GM12878 (cell line): ENCODE data around the gene COL19A1. TPM values are rescaled to one million over a fixed set of nuclear protein-coding genes. Genes with fewer than 3 reads are reported as not detected.

Experiments
- ATAC-seq: fragments of 200-7000 bp; cut with Tn5 transposase; 3 replicates; pipeline ENCODE4 v1.9.1; 2020; ENCODE audit warnings: mild to moderate bottlenecking, moderate library complexity
- BruUV-seq: library from RNA; stranded (reverse); fragments of 400-500 nt; replicated peaks from 2 replicates; lab custom pipeline; 2021; lab: Mats Ljungman, UMichigan
- CTCF ChIA-PET: fragments of 300-600 bp; sonication (Branson Sonifier 250); formaldehyde crosslinking; extraction: SDS; loops from one replicate; lab custom pipeline; 2021; ENCODE audit warnings: inconsistent platforms; lab: Yijun Ruan, JAX
- POLR2A ChIA-PET: fragments of 350-600 bp; formaldehyde crosslinking; extraction: SDS; loops from one replicate; lab custom pipeline; 2021; ENCODE audit warnings: inconsistent platforms; lab: Charles Lee
- RAD21 ChIA-PET: fragments of 300-600 bp; sonication (Branson Sonifier 250); formaldehyde crosslinking; loops from one replicate; lab custom pipeline; 2023; ENCODE audit warnings: antibody characterized with exemption; ENCODE audit not compliant: unreplicated experiment; lab: Charles Lee
- SMC1A ChIA-PET: fragments of 300-600 bp; sonication (Branson Sonifier 250); formaldehyde crosslinking; loops from one replicate; lab custom pipeline; 2023; ENCODE audit not compliant: unreplicated experiment, uncharacterized antibody; lab: Charles Lee
- DNase-seq: peaks from one replicate; pipeline ENCODE4 v3.0.0-alpha.2; 2011; ENCODE audit warnings: low read depth, low spot score
- FAIRE-seq: peaks from 3 replicates; lab custom pipeline; 2011; peaks lifted over from hg19 to GRCh38; lab: Jason Lieb, UNC
- H2AFZ ChIP-seq: 2 replicates; pipeline ENCODE4 v1.6.0; 2011; ENCODE audit warnings: low read depth, low read length, control low read depth; ENCODE audit not compliant: control insufficient read depth
- H3K27ac ChIP-seq: 2 replicates; pipeline ENCODE4 v1.5.1; 2011; ENCODE audit warnings: control low read depth; ENCODE audit not compliant: control insufficient read depth, insufficient read depth
- H3K27me3 ChIP-seq, 2 experiments: replicated peaks in 1 of 2; 2 replicates each; pipeline versions ENCODE4 v1.6.0 to v1.6.1; 2011; ENCODE audit warnings: low read length in 1 of 2; ENCODE audit not compliant: control insufficient read depth in 2 of 2, insufficient read depth in 2 of 2
- H3K36me3 ChIP-seq, 2 experiments: 2 replicates each; pipeline ENCODE4 v1.5.1; 2011; ENCODE audit warnings: low read length in 1 of 2; ENCODE audit not compliant: control insufficient read depth in 2 of 2, insufficient read depth in 2 of 2
- H3K4me1 ChIP-seq: 2 replicates; pipeline ENCODE4 v1.6.1; 2011; ENCODE audit warnings: mild to moderate bottlenecking, low read length, moderate library complexity, mixed read lengths; ENCODE audit not compliant: control insufficient read depth, insufficient read depth
- H3K4me2 ChIP-seq: 2 replicates; pipeline ENCODE4 v1.6.0; 2011; ENCODE audit warnings: control low read depth; ENCODE audit not compliant: control insufficient read depth, insufficient read depth
- H3K4me3 ChIP-seq: fragments of 200-600 bp; sonication (generic); 2 replicates; pipeline ENCODE4 v1.5.1; 2016
- H3K79me2 ChIP-seq: 2 replicates; pipeline ENCODE4 v1.6.0; 2011; ENCODE audit warnings: low read length; ENCODE audit not compliant: control insufficient read depth, insufficient read depth
- H3K9ac ChIP-seq: 2 replicates; pipeline ENCODE4 v1.8.0; 2011; ENCODE audit warnings: low read length, control low read depth, mixed read lengths; ENCODE audit not compliant: control insufficient read depth, insufficient read depth
- H3K9me3 ChIP-seq: replicated peaks from 3 replicates; pipeline ENCODE4 v1.5.1; 2011; ENCODE audit warnings: mild to moderate bottlenecking, low read length; ENCODE audit not compliant: control insufficient read depth, insufficient read depth
- H4K20me1 ChIP-seq: 2 replicates; pipeline ENCODE4 v1.6.0; 2011; ENCODE audit not compliant: control insufficient read depth, insufficient read depth
- BCL3 ChIP-seq: IDR thresholded peaks from 2 replicates; pipeline ENCODE4 v1.6.1; 2011; ENCODE audit warnings: borderline replicate concordance, low read depth, mild to moderate bottlenecking, moderate library complexity, low read length; ENCODE audit not compliant: insufficient read depth, poor library complexity, severe bottlenecking
- CREM ChIP-seq: IDR thresholded peaks from 2 replicates; pipeline ENCODE4 v1.6.1; 2014; ENCODE audit warnings: antibody characterized with exemption, low read depth
- ETV6 ChIP-seq, 2 experiments: fragments of 450-650 bp in 1 of 2; IDR thresholded peaks in 1 of 2; conservative IDR thresholded peaks in 1 of 2; 2 replicates each; pipeline ENCODE4 v1.6.1; 2014; ENCODE audit warnings: antibody characterized with exemption in 1 of 2, borderline replicate concordance in 1 of 2, low read depth in 1 of 2, mild to moderate bottlenecking in 1 of 2, moderate library complexity in 1 of 2
- HDAC2 ChIP-seq: fragments of 200-600 bp; sonication (generic); IDR thresholded peaks from 2 replicates; pipeline ENCODE4 v1.6.1; 2017
- NR2C1 ChIP-seq: fragments of 450-650 bp; IDR thresholded peaks from 2 replicates; pipeline ENCODE4 v1.6.1; 2017; ENCODE audit warnings: antibody characterized with exemption, mild to moderate bottlenecking, moderate library complexity
- PML ChIP-seq: IDR thresholded peaks from 2 replicates; pipeline ENCODE4 v1.6.1; 2012; ENCODE audit warnings: low read length, inconsistent platforms
- RAD21 ChIP-seq: IDR thresholded peaks from 2 replicates; pipeline ENCODE4 v1.6.1; 2011; ENCODE audit warnings: mild to moderate bottlenecking, low read depth, low read length, moderate library complexity; ENCODE audit not compliant: insufficient read depth
- SMC3 ChIP-seq: IDR thresholded peaks from 2 replicates; pipeline ENCODE4 v1.6.1; 2011; ENCODE audit warnings: low read length, improper control_type of control experiment, borderline replicate concordance
- TARDBP ChIP-seq: IDR thresholded peaks from 2 replicates; pipeline ENCODE4 v1.6.1; 2016; ENCODE audit warnings: borderline replicate concordance
- USF2 ChIP-seq: IDR thresholded peaks from 2 replicates; pipeline ENCODE4 v1.6.1; 2011; ENCODE audit warnings: low read depth, low read length, improper control_type of control experiment, borderline replicate concordance
- ZBTB4 ChIP-seq: fragments of 450-650 bp; formaldehyde crosslinking; IDR thresholded peaks from 2 replicates; pipeline ENCODE4 v1.4.0; 2022; ENCODE audit warnings: mild to moderate bottlenecking, moderate library complexity
- ZNF384 ChIP-seq: IDR thresholded peaks from 2 replicates; pipeline ENCODE4 v1.6.1; 2012; ENCODE audit warnings: low read depth, mild to moderate bottlenecking, low read length, improper control_type of control experiment, borderline replicate concordance
- WGBS: methylation state at CpG from one replicate; pipeline ENCODE4 v1.1.6; 2016; ENCODE audit warnings: low lambda C conversion rate; ENCODE audit not compliant: insufficient replicate concordance, insufficient coverage; ENCODE audit errors: missing lambda C conversion rate; 5-methylcytosine and 5-hydroxymethylcytosine counted together
- in situ Hi-C: fragments of 300-500 bp; cut with MboI; formaldehyde crosslinking; loops from 9 replicates; pipeline ENCODE4 v1.14.3; 2018; ENCODE audit warnings: mixed read lengths
- intact Hi-C: fragments of 100-400 bp; cut with micrococcal nuclease; formaldehyde crosslinking; loops from one replicate; pipeline ENCODE4 v1.14.2; 2022; ENCODE audit not compliant: unreplicated experiment
- polyA plus RNA-seq, 11 experiments: library from polyadenylated mRNA; depleted of rRNA in 4 of 11; unstranded in 6 of 11; stranded (reverse) in 5 of 11; fragments of >200 nt; fragmentation: Nextera tagmentation in 4 of 11; fragmentation: Illumina TruSeq in 1 of 11; extraction: Ambion mirVana in 4 of 11; extraction: Trizol in 1 of 11; gene quantifications; 1 replicate in 1 of 11; 2 replicates in 10 of 11; pipeline versions ENCODE4 v1.2.1 to v1.2.3, GENCODE V29; 2011 to 2016; ENCODE audit warnings: inconsistent platforms in 2 of 11, missing spikeins in 2 of 11, low read depth in 1 of 11
- total RNA-seq, 4 experiments: library from RNA; depleted of rRNA in 3 of 4; stranded (reverse); fragments of >200 nt in 3 of 4; fragmentation: Illumina TruSeq in 1 of 4; extraction: Trizol in 1 of 4; gene quantifications; 2 replicates each; pipeline versions ENCODE4 v1.2.1 to v1.2.3, GENCODE V29; 2013 to 2021
- TF ChIP-seq, protein P1 (sequence below): IDR thresholded peaks from 2 replicates; pipeline ENCODE4 v1.6.1; 2012; ENCODE audit warnings: improper control_type of control experiment, low read depth, low read length; ENCODE audit not compliant: insufficient replicate concordance

Gene COL19A1
- total and polyA plus RNA-seq, 10 of the 15 experiments (the other 5 are each of a cell fraction or from before 2014, with no cell fraction given), result 1.1 to 13.5 (median 4.1) TPM

- Histone ChIP-seq H4K20me1 (no peaks in the 10 kb centered on the region), H3K36me3 (no peaks in the 10 kb centered on the region), H3K9me3 (no peaks in the 10 kb centered on the region), H3K4me2 (no peak overlapping the region), H3K79me2 (no peaks in the 10 kb centered on the region; the same call in 1 of the 2 replicates), H3K27ac (no peak overlapping the region), H3K9ac (no peak overlapping the region), H3K27me3 (no peaks in the 10 kb centered on the region), H3K4me3 (no peak overlapping the region), H2AFZ (no peak overlapping the region), H3K4me1 (peaks cover 27% of the 10 kb centered on the region)
- intact Hi-C loops, result no loop called here
- in situ Hi-C loops, result no loop called here
- DNase-seq, result no peak
- ChIA-PET SMC1A (interaction anchor here (1.0 to 3.2 kb wide), 4 partner anchors 15 to 93 kb away, joined by 3 to 10 read pairs (median 3); no protein-coding TSS in a partner anchor), POLR2A (interaction anchor here (0.7 to 0.9 kb wide), 2 partner anchors 25 to 311 kb away, joined by 5 read pairs; no protein-coding TSS in a partner anchor), CTCF (interaction anchor here (1.0 kb wide), 1 partner anchor 88 kb away, joined by 3 read pairs; no protein-coding TSS in a partner anchor), RAD21 (interaction anchor here (1.4 kb wide), 1 partner anchor 16 kb away, joined by 4 read pairs; no protein-coding TSS in a partner anchor)
- BruUV-seq, result no TSS peak
- no peak for ATAC-seq
- TF ChIP-seq SMC3, result no peak
- no peak for TF ChIP-seq RAD21
- no peak for TF ChIP-seq ZBTB4 (CRISPR knock-in tag)
- TF ChIP-seq NR2C1, result no peak
- TF ChIP-seq, protein P1, sequence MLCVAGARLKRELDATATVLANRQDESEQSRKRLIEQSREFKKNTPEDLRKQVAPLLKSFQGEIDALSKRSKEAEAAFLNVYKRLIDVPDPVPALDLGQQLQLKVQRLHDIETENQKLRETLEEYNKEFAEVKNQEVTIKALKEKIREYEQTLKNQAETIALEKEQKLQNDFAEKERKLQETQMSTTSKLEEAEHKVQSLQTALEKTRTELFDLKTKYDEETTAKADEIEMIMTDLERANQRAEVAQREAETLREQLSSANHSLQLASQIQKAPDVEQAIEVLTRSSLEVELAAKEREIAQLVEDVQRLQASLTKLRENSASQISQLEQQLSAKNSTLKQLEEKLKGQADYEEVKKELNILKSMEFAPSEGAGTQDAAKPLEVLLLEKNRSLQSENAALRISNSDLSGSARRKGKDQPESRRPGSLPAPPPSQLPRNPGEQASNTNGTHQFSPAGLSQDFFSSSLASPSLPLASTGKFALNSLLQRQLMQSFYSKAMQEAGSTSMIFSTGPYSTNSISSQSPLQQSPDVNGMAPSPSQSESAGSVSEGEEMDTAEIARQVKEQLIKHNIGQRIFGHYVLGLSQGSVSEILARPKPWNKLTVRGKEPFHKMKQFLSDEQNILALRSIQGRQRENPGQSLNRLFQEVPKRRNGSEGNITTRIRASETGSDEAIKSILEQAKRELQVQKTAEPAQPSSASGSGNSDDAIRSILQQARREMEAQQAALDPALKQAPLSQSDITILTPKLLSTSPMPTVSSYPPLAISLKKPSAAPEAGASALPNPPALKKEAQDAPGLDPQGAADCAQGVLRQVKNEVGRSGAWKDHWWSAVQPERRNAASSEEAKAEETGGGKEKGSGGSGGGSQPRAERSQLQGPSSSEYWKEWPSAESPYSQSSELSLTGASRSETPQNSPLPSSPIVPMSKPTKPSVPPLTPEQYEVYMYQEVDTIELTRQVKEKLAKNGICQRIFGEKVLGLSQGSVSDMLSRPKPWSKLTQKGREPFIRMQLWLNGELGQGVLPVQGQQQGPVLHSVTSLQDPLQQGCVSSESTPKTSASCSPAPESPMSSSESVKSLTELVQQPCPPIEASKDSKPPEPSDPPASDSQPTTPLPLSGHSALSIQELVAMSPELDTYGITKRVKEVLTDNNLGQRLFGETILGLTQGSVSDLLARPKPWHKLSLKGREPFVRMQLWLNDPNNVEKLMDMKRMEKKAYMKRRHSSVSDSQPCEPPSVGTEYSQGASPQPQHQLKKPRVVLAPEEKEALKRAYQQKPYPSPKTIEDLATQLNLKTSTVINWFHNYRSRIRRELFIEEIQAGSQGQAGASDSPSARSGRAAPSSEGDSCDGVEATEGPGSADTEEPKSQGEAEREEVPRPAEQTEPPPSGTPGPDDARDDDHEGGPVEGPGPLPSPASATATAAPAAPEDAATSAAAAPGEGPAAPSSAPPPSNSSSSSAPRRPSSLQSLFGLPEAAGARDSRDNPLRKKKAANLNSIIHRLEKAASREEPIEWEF, result no peak
- TF ChIP-seq BCL3, result no peak
- no peak for TF ChIP-seq ETV6 (conservative IDR thresholded peaks at IDR 0.05 in 1 of 2, IDR thresholded peaks at IDR 0.05 in 1 of 2; ENCODE audit: borderline replicate concordance in 1 of 2, low read depth in 1 of 2)
- no peak for TF ChIP-seq HDAC2
- no peak for TF ChIP-seq TARDBP
- TF ChIP-seq ZNF384, result no peak
- no peak for TF ChIP-seq PML
- TF ChIP-seq CREM, result no peak
- no peak for TF ChIP-seq USF2
- 92% methylated on average over 4 of the region's 4 CpGs for WGBS
- no peak for FAIRE-seq
Observed at GRCh38 chr6:69819138-69819537, 47.2 kb upstream of the COL19A1 start.
